MV-4-11 (cell line): ENCODE data around the gene BACH2.

Experiments
- DNase-seq: peaks from one replicate; lab custom pipeline; 2025; lab: John Stamatoyannopoulos, UW

The BACH2 gene

GRCh38 chr6:90095788-90096187 is 200.9 kb downstream of the BACH2 start:
- no peak for DNase-seq

- no peak for DNase-seq
Measured at GRCh38 chr6:90095145-90095544, 201.5 kb downstream of the BACH2 start.

- DNase-seq, result no peak
Measured at GRCh38 chr6:90093558-90094073, 203.0 kb downstream of the BACH2 start.

GRCh38 chr6:90090866-90091265 is 205.8 kb downstream of the BACH2 start:
- DNase-seq, result no peak

- peak; percentile 50 for DNase-seq
Measured at GRCh38 chr6:90088009-90088408, 208.6 kb downstream of the BACH2 start.

GRCh38 chr6:90087106-90087833 is 209.4 kb downstream of the BACH2 start:
- no peak for DNase-seq

GRCh38 chr6:90086517-90086916 is 210.1 kb downstream of the BACH2 start:
- DNase-seq, result no peak

GRCh38 chr6:90083891-90084290 is 212.8 kb downstream of the BACH2 start:
- DNase-seq, result peak; percentile 75

- no peak for DNase-seq
Measured at GRCh38 chr6:90082847-90083246, 213.8 kb downstream of the BACH2 start.

- DNase-seq, result peak; percentile 71
Measured at GRCh38 chr6:90080876-90081481, 215.7 kb downstream of the BACH2 start.

- DNase-seq, result no peak
Measured at GRCh38 chr6:90079560-90080490, 216.8 kb downstream of the BACH2 start.

- DNase-seq, result peak; percentile 76
Measured at GRCh38 chr6:90078513-90079289, 217.9 kb downstream of the BACH2 start.

GRCh38 chr6:90076511-90077415 is 219.9 kb downstream of the BACH2 start:
- DNase-seq, result no peak

GRCh38 chr6:90074161-90074850 is 222.3 kb downstream of the BACH2 start:
- DNase-seq, result no peak

GRCh38 chr6:90072935-90073464 is 223.6 kb downstream of the BACH2 start:
- no peak for DNase-seq

- no peak for DNase-seq
Measured at GRCh38 chr6:90072501-90072900, 224.1 kb downstream of the BACH2 start.

GRCh38 chr6:90068703-90069523 is 227.7 kb downstream of the BACH2 start:
- DNase-seq, result no peak

GRCh38 chr6:90068264-90068663 is 228.4 kb downstream of the BACH2 start:
- peak; percentile 46 for DNase-seq

GRCh38 chr6:90066697-90067096 is 229.9 kb downstream of the BACH2 start:
- no peak for DNase-seq
